Stimulated activated CD4-positive, alpha-beta T cell treated with anti-CD3 and anti-CD28 coated beads, Interleukin-12 subunit alpha, Interleukin-12 subunit beta, amount 100 ng/mL, for 4 hours (primary cell): ENCODE data around the gene TEKT2.

ENCODE experiments used
- DNase-seq: peaks from one replicate; pipeline ENCODE4 v3.0.0-alpha.2; 2020

The TEKT2 gene, protein sequence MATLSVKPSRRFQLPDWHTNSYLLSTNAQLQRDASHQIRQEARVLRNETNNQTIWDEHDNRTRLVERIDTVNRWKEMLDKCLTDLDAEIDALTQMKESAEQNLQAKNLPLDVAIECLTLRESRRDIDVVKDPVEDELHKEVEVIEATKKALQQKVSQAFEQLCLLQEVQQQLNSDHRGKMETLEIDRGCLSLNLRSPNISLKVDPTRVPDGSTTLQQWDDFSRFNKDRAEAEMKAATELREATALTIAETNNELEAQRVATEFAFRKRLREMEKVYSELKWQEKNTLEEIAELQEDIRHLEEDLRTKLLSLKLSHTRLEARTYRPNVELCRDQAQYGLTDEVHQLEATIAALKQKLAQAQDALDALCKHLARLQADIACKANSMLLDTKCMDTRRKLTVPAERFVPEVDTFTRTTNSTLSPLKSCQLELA

DNA sequence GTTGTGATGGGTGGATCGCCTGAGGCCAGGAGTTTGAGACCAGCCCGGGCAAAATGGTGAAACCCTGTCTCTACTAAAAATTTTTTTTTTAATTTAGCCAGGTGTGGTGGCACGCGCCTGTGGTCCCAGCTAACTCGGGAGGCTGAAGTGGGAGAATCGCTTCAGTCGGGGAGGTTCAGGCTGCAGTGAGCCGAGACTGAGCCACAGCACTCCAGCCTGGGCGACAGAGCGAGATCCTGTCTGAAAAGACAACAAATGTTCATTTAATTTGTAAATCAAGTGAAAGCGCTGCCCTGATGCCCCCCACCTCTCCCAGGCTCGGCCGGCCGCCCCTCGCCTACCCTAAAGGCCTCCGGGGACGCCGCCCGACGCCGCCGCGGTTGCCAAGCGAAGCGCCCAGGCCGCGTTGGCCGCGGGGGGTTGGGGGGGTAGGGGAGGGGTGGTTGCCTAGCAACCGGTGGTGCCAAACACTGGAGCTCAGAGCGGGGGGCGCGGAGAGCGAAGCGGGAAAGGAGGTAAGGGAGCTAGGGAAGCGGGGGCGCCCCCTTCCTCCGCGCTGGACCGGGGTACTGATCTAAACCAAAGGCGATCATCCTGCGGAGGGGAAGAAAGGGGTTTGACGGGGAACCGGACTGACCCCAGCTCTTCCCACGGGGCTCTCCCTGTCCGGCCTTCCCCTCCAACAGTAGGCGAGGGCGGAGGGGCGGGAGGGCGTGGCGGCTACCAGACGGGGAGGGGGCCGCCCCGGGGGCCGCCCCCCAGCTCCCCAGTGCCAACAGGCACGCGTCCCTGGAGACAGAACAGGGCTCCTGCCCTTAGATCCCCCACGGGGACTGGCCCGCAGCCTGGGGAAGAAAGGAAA, at the start of gene TEKT2:
TSS of gene TEKT2 (plus strand) at position 460 of the 862 bp plus-strand sequence. CDS start 828 bp downstream, outside the sequence.
- no peak for DNase-seq

- no peak for DNase-seq
Measured at GRCh38 chr1:36034692-36035091, 49.2 kb upstream of the TEKT2 start.

- DNase-seq = no peak
Measured at GRCh38 chr1:36035154-36035553, 48.7 kb upstream of the TEKT2 start.

DNA sequence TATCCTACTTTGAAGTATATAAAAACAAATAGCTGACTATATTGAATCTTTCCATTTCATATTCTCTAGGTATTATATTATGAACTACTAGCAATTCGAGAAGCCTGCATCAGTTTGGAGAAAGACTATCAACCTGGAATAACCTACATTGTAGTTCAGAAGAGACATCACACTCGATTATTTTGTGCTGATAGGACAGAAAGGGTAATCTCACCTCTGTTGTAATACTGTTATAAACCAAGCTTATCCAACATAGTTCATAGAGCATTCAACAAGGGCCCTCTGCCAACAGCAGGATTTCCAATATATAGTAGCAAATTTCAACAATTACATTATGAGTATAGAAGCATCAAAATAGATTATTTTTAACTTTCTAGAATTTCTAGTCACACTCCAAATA, 43.7 kb upstream of the TEKT2 start:
- no peak for DNase-seq

- DNase-seq = no peak
Measured at GRCh38 chr1:36051821-36052220, 32.1 kb upstream of the TEKT2 start.

DNA sequence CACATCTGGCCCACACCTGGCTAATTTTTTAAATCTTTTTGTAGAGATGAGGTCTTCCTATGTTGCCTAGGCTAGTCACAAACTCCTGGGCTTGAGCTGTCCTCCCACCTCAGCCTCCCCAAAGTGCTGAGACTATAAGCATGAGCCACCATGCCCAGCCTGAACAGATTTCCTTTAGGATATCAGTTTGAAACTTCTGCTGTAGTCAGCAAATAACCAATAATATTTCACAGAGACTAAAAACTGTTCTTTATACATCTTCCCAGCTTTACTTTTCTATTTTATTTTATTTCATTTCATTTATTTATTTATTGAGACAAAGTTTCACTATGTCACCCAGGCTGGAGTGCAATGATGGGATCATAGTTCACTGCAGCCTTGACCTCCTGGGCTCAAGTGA, 29.9 kb upstream of the TEKT2 start:
- DNase-seq = no peak

DNA sequence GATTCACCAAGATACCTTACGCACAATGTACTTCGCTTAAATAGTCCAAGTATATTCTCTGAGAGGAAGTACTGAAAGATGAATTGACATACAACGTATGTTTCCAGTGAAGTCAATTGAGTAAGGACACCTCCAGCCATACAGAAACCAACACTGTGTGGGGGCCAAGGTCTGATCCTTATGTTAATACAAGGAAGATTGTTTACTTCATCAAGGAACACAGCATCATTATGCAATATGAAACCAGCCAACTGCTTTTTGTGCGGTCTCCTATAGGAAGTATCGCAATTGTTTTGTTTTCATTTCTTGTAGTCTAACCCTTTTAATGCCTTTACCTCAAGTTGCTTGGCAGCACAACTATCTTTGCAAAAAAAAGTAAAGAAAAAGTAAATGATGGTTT, 28.2 kb upstream of the TEKT2 start:
- no peak for DNase-seq

GRCh38 chr1:36062315-36062714, 21.6 kb upstream of the TEKT2 start:
- no peak for DNase-seq

DNA sequence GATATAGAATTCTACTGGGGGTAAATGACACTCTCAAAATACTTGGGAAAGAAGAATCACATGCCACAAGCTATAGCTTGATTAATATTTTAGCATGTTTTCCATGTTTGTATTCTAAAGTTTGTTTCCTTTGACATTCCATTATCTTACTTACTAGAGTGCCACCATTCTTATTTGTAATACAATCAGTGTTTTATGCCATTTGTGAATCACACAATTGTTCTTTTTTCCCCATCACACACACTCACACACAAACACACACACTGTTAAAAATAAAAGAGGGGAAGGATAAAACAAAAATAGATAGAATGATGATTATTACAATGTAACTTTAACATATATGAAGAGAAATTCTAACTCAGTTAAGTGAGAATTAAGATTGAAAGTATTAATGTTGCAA, 16.0 kb upstream of the TEKT2 start:
- DNase-seq = no peak

GRCh38 chr1:36068866-36069265, 15.0 kb upstream of the TEKT2 start:
- DNase-seq = no peak

GRCh38 chr1:36070349-36070748, 13.5 kb upstream of the TEKT2 start:
- no peak for DNase-seq

DNA sequence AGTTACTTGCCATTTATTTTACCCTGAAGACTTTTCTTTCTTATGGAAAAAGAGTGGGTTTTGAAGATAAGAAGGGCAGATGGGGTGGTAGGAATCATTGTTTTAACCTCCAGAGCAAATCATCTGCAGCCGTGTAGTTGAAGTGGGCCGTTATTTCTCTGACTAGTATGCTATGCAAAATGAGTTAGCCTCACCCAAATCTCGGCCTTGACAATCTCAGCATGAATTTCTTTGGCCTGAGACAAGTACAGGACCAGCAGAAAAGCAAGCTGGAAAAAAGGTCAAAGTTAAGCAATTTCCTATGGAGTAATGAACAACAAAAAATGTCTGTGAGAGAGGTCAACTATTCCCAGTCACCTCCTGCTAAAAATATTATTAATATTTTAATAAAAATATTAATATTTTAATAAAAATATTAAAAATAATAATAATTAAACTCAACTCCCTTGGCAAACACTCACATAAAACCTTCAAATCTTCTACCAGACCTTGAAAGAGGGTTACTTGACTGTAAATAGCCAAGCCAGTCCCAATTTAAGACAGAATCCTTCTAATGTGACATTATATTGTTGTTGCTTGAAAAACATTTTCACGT, 6.8 kb upstream of the TEKT2 start:
- DNase-seq = no peak

DNA sequence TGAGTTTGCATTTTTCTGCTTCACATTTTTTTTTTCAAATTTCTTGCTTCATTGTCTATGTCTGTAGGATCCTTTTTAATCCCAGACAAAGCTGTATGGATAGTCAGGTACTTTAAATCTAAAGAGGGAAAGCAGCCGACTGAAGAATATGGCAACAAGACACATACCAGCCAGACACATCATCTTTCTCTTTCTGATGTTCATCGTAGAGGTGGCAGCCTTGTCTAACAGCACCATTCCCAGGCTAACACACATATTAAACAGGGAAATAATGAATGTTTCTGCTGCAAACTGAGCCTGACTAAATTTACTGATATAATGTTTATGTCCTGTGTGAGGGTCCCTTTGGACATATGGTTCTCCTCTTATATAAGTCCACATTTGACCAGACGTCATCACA, 3.7 kb upstream of the TEKT2 start:
- no peak for DNase-seq

DNA sequence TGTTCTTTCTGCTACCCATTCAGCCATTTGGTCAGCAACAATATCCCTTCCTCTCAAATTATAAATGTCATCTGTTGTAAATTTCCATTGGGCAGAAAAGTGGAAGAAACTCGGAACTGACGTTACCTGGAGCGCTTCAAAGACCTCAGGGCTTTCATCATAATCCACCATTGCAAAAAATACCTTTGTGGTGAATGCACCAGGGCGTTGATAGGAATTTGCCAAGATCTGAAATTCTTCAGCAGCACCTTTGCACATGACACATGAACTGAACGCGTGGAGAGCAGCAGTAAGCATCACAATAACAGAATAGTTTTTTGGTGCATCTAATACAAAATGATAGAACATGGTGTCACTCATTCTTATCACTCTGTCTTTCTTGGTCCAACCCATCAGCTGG, 3.1 kb upstream of the TEKT2 start:
- no peak for DNase-seq

DNA sequence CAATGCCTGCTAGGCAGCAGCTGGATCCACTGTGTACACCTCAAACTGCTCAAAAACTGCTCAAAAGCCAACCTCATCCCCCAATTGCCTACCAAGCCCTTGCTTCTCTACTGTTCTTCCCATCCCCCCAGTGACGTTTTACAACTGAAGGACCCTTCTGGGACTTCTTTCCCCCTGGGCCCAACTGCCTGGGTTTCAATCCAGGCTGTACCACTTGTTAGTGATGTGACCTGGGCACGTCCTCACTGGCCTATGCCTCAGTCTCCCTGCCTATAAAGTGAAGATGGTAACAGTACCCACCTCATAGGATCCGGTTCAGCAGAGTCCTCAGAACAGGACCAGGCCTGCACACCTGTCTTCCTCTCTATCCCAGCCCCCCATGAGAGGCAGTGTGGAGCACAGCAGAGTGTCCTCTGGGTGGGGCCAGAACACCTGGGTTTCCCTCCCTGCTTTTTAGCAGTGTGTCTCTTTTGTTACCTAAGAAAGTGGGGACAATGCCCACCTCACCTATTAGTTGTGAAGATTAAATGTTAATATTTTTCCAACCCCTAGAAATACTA, 1.9 kb upstream of the TEKT2 start:
- DNase-seq = no peak

GRCh38 chr1:36083219-36083618, 675 bp upstream of the TEKT2 start:
- DNase-seq = no peak

GRCh38 chr1:36084497-36085115, 712 bp downstream of the TEKT2 start:
- no peak for DNase-seq

DNA sequence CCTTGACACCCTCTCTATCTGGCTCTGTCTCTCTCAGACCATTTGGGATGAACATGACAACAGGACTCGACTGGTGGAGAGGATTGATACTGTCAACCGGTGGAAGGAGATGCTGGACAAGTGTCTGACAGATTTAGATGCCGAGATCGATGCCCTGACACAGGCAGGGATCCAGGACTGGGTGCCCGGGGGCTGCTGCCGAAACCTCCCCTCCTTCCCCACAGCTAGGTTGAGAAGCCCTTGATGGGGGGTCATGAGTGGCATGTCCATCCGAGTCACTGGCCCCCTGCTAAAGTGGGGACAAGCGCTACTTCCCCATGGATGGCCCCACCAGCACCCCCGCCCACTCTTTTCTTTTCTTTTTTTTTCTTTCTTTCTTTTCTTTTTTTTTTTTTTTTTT, 1.2 kb downstream of the TEKT2 start:
- no peak for DNase-seq

- DNase-seq = no peak
Measured at GRCh38 chr1:36085686-36086526, 2.0 kb downstream of the TEKT2 start.

- DNase-seq = no peak
Measured at GRCh38 chr1:36086529-36087232, 2.8 kb downstream of the TEKT2 start.
